Type B pancreatic cell (in vitro differentiated cells): ENCODE results near the gene FAM169A. TPM values are rescaled to one million over a fixed set of nuclear protein-coding genes. Genes with fewer than 3 reads are reported as not detected.

Experiments used
- DNase-seq: peaks from one replicate; pipeline ENCODE4 v3.0.0; 2021; ENCODE audit warnings: mixed read lengths; ENCODE audit not compliant: unreplicated experiment; ENCODE audit errors: extremely low spot score
- H3K27ac Mint-ChIP-seq: 2 replicates; pipeline ENCODE4 v1.8.0; 2021; ENCODE audit warnings: mild to moderate bottlenecking, mixed read lengths
- H3K27me3 Mint-ChIP-seq: 2 replicates; pipeline ENCODE4 v1.8.0; 2021; ENCODE audit warnings: mixed read lengths
- H3K36me3 Mint-ChIP-seq: 2 replicates; pipeline ENCODE4 v1.8.0; 2021; ENCODE audit warnings: mixed read lengths
- H3K4me1 Mint-ChIP-seq: one replicate; pipeline ENCODE4 v1.8.0; 2021; ENCODE audit warnings: mixed read lengths; ENCODE audit not compliant: unreplicated experiment
- H3K4me3 Mint-ChIP-seq: 2 replicates; pipeline ENCODE4 v1.8.0; 2021; ENCODE audit warnings: mild to moderate bottlenecking, mixed read lengths
- H3K9me3 Mint-ChIP-seq: 2 replicates; pipeline ENCODE4 v1.8.0; 2021; ENCODE audit warnings: mixed read lengths
- CTCF ChIP-seq: fragments of 200-600 bp; sonication (generic); conservative IDR thresholded peaks from 2 replicates; pipeline ENCODE4 v1.5.0; 2021; ENCODE audit warnings: antibody characterized with exemption, mild to moderate bottlenecking
- total RNA-seq: library from RNA; stranded (reverse); gene quantifications from 2 replicates; pipeline ENCODE4 v1.2.1, GENCODE V29; 2021; ENCODE audit warnings: low replicate concordance

FAM169A gene
- total RNA-seq, 1 donor from 2014 or later: 14.5 TPM

DNA sequence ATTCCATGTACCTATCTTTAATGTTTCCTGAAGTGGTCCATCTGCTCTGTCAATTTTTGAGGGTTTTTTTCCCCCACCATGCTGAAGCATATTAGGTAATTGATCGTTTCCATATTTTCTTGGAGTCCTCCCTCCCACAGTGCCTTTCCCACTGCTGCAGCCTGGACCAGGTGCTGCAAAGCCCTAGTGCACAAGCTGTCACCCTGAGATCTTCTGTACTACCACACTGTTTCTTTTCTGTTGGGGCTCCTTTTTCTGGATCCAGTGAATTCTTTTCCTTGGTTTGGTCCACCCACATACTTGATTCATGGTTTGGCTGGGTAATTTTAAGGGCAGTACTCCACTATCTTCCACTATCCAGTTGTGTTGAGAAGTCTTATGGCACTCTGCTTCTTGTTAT is 30.9 kb upstream of the FAM169A start:
- Mint-ChIP-seq H3K36me3 (no peaks in the 10 kb centered on the region), H3K4me3 (no peak overlapping the region), H3K27ac (no peak overlapping the region), H3K27me3 (no peaks in the 10 kb centered on the region), H3K4me1 (no peaks in the 10 kb centered on the region), H3K9me3 (peaks cover 10% of the 10 kb centered on the region)
- TF ChIP-seq CTCF: no peak
- no peak for DNase-seq

GRCh38 chr5:74895906-74896305 is 29.7 kb upstream of the FAM169A start:
- H3K9me3 Mint-ChIP-seq: peaks cover 10% of the 10 kb centered on the region

DNA sequence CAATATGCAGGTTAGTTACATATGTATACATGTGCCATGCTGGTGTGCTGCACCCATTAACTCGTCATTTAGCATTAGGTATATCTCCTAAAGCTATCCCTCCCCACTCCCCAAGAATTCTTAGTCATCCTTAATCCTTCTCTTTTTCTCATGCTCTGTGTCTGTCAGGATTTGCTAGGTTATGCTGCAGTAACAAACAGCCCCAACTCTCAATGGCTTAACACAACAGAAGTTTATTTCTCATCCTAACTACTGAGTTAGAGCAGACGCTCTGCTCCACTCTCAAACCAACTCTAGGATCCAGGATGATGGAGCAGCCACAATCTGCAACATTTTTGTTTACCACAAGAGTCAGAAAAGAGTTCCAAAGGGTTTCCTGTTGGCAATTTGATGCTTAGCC is 28.2 kb upstream of the FAM169A start:
- H3K4me1 Mint-ChIP-seq: peaks cover 5% of the 10 kb centered on the region
- H3K27me3 Mint-ChIP-seq: no peaks in the 10 kb centered on the region
- peaks cover 10% of the 10 kb centered on the region for H3K9me3 Mint-ChIP-seq
- no peaks in the 10 kb centered on the region for H3K36me3 Mint-ChIP-seq
- no peak overlapping the region for H3K4me3 Mint-ChIP-seq
- DNase-seq: no peak
- TF ChIP-seq CTCF: no peak
- H3K27ac Mint-ChIP-seq: no peak overlapping the region

More at GRCh38 chr5:74895906-74896305, 29.7 kb upstream of the FAM169A start:
- DNase-seq: no peak
- H3K4me3 Mint-ChIP-seq: no peak overlapping the region
- no peak overlapping the region for H3K27ac Mint-ChIP-seq
- H3K36me3 Mint-ChIP-seq: no peaks in the 10 kb centered on the region
- H3K4me1 Mint-ChIP-seq: no peaks in the 10 kb centered on the region
- TF ChIP-seq CTCF: no peak
- no peaks in the 10 kb centered on the region for H3K27me3 Mint-ChIP-seq

DNA sequence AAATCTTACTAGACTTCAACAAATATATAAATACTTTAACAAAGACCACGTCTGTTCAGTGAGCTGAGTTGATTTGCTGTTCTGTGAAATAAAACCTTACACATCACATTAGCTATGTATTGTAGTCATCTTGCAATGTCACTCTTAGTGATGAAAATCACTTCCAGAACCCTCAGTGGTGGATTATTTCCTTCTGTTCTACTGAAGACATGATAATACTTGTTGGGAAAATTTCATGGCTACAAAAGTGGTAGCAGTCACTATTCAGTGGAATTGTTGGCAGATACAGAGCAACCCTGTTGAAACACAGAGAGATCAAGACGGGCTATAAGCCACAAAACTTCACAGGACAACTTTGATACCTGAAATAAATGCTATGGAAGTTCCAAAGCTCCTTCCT is 26.7 kb upstream of the FAM169A start:
- no peak overlapping the region for H3K4me3 Mint-ChIP-seq
- H3K27ac Mint-ChIP-seq: no peak overlapping the region
- no peak for TF ChIP-seq CTCF
- H3K27me3 Mint-ChIP-seq: no peaks in the 10 kb centered on the region
- peaks cover 8% of the 10 kb centered on the region for H3K4me1 Mint-ChIP-seq
- DNase-seq: no peak
- no peaks in the 10 kb centered on the region for H3K36me3 Mint-ChIP-seq
- H3K9me3 Mint-ChIP-seq: peaks cover 10% of the 10 kb centered on the region

GRCh38 chr5:74889523-74890105 is 23.4 kb upstream of the FAM169A start:
- Mint-ChIP-seq H3K4me1 (peaks cover 8% of the 10 kb centered on the region), H3K4me3 (no peak overlapping the region), H3K27me3 (no peaks in the 10 kb centered on the region), H3K36me3 (no peaks in the 10 kb centered on the region), H3K27ac (no peak overlapping the region), H3K9me3 (peaks cover 7% of the 10 kb centered on the region)
- DNase-seq: no peak
- TF ChIP-seq CTCF: no peak

DNA sequence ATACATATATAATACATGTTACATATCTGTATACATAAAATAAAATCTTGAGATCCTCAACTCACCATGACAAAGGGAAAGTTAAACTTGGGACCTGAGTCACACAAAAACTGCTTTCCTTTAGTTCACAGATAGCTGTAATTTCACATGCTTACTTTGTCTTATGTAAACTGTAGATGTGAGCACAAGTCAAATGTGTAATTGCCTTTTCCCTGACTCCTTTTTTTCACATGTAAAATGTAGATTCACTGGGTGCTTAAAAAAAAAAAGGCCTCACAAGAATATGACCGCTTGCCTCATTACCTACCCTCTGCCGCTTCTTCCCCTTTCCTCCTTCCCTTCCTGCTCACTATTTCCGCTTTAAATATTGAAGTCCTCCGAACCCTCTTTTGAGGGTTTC is 21.9 kb upstream of the FAM169A start:
- Mint-ChIP-seq H3K4me1 (peaks cover 8% of the 10 kb centered on the region), H3K27ac (no peak overlapping the region), H3K36me3 (no peaks in the 10 kb centered on the region), H3K9me3 (peaks cover 3% of the 10 kb centered on the region), H3K27me3 (no peaks in the 10 kb centered on the region), H3K4me3 (no peak overlapping the region)
- no peak for TF ChIP-seq CTCF
- no peak for DNase-seq
